H9 (cell line): ENCODE measurements around the gene GAP43. TPM values are rescaled to one million over a fixed set of nuclear protein-coding genes. Genes with fewer than 3 reads are reported as not detected.

Experiments used
- DNase-seq: peaks from one replicate; pipeline ENCODE4 v3.0.0-alpha.2; 2017
- H2AFZ ChIP-seq: one replicate; pipeline ENCODE4 v1.6.1; 2013; ENCODE audit warnings: mild to moderate bottlenecking, low read length, control low read depth, moderate library complexity
- H2AK5ac ChIP-seq: 2 replicates; pipeline ENCODE4 v1.6.1; 2013; ENCODE audit warnings: low read length, control low read depth, mixed read lengths; ENCODE audit not compliant: insufficient read length
- H2BK120ac ChIP-seq: one replicate; pipeline ENCODE4 v1.6.1; 2013; ENCODE audit warnings: low read depth, mild to moderate bottlenecking, low read length, control low read depth, inconsistent platforms; ENCODE audit not compliant: poor library complexity, severe bottlenecking
- H2BK12ac ChIP-seq: 2 replicates; pipeline ENCODE4 v1.6.1; 2013; ENCODE audit warnings: low read length, control low read depth, mixed read lengths, low read depth; ENCODE audit not compliant: insufficient read length
- H2BK15ac ChIP-seq: 2 replicates; pipeline ENCODE4 v1.6.1; 2013; ENCODE audit warnings: low read depth, low read length, control low read depth
- H2BK20ac ChIP-seq: one replicate; pipeline ENCODE4 v1.6.1; 2013; ENCODE audit warnings: low read depth, mild to moderate bottlenecking, low read length, control low read depth, inconsistent platforms; ENCODE audit not compliant: poor library complexity, severe bottlenecking
- H2BK5ac ChIP-seq: 2 replicates; pipeline ENCODE4 v1.6.1; 2013; ENCODE audit warnings: low read length, control low read depth, mixed read lengths; ENCODE audit not compliant: insufficient read length
- H3K14ac ChIP-seq: 2 replicates; pipeline ENCODE4 v1.6.1; 2013; ENCODE audit warnings: low read length, control low read depth; ENCODE audit not compliant: insufficient read depth
- H3K18ac ChIP-seq: 2 replicates; pipeline ENCODE4 v1.6.1; 2013; ENCODE audit warnings: low read depth, mild to moderate bottlenecking, mixed read lengths, low read length, control low read depth; ENCODE audit not compliant: insufficient read length
- H3K23ac ChIP-seq: 2 replicates; pipeline ENCODE4 v1.6.1; 2013; ENCODE audit warnings: low read length, control low read depth, mixed read lengths, low read depth; ENCODE audit not compliant: insufficient read length
- H3K23me2 ChIP-seq: 2 replicates; pipeline ENCODE4 v1.6.1; 2013; ENCODE audit warnings: low read depth, mild to moderate bottlenecking, mixed read lengths, low read length, control low read depth; ENCODE audit not compliant: insufficient read length, poor library complexity, severe bottlenecking
- H3K27ac ChIP-seq: 2 replicates; pipeline ENCODE4 v1.5.1; 2013; ENCODE audit warnings: low read length, control low read depth, mixed read lengths, low read depth; ENCODE audit not compliant: insufficient read length
- H3K27me3 ChIP-seq: 2 replicates; pipeline ENCODE4 v1.6.1; 2013; ENCODE audit warnings: low read length, control low read depth, inconsistent platforms; ENCODE audit not compliant: insufficient read depth
- H3K4ac ChIP-seq: 2 replicates; pipeline ENCODE4 v1.6.1; 2013; ENCODE audit warnings: low read depth, mild to moderate bottlenecking, control low read depth, inconsistent platforms, low read length, moderate library complexity
- H3K4me1 ChIP-seq: 2 replicates; pipeline ENCODE4 v1.6.1; 2013; ENCODE audit warnings: low read length, control low read depth, inconsistent platforms; ENCODE audit not compliant: insufficient read depth
- H3K4me2 ChIP-seq: 2 replicates; pipeline ENCODE4 v1.6.1; 2013; ENCODE audit warnings: low read length, control low read depth, mixed read lengths; ENCODE audit not compliant: insufficient read length, insufficient read depth
- H3K56ac ChIP-seq: 2 replicates; pipeline ENCODE4 v1.6.1; 2013; ENCODE audit warnings: low read depth, mild to moderate bottlenecking, mixed read lengths, low read length, control low read depth; ENCODE audit not compliant: insufficient read length
- H3K79me1 ChIP-seq: 2 replicates; pipeline ENCODE4 v1.6.1; 2013; ENCODE audit warnings: low read depth, mild to moderate bottlenecking, moderate library complexity, low read length, control low read depth, inconsistent platforms; ENCODE audit not compliant: insufficient read depth, poor library complexity, severe bottlenecking
- H3K79me2 ChIP-seq: 2 replicates; pipeline ENCODE4 v1.6.1; 2013; ENCODE audit warnings: low read length, control low read depth, inconsistent platforms; ENCODE audit not compliant: insufficient read depth
- H3K9ac ChIP-seq: 2 replicates; pipeline ENCODE4 v1.6.1; 2013; ENCODE audit warnings: low read length, control low read depth, mixed read lengths; ENCODE audit not compliant: insufficient read length; ENCODE audit errors: extremely low read depth
- H3K9me3 ChIP-seq: one replicate; pipeline ENCODE4 v1.6.1; 2013; ENCODE audit warnings: low read depth, low read length, inconsistent platforms; ENCODE audit not compliant: control insufficient read depth
- H3T11ph ChIP-seq: one replicate; pipeline ENCODE4 v1.6.1; 2013; ENCODE audit warnings: mild to moderate bottlenecking, low read length, control low read depth, inconsistent platforms
- H4K20me1 ChIP-seq: one replicate; pipeline ENCODE4 v1.6.1; 2013; ENCODE audit not compliant: control insufficient read depth, insufficient read length, insufficient read depth
- H4K5ac ChIP-seq: 2 replicates; pipeline ENCODE4 v1.6.1; 2013; ENCODE audit warnings: low read depth, mild to moderate bottlenecking, mixed read lengths, low read length, control low read depth; ENCODE audit not compliant: insufficient read length
- H4K8ac ChIP-seq: replicated peaks from 2 replicates; pipeline ENCODE4 v1.6.1; 2013; ENCODE audit warnings: low read length, control low read depth, mixed read lengths, low read depth; ENCODE audit not compliant: insufficient read length
- H4K91ac ChIP-seq: 2 replicates; pipeline ENCODE4 v1.6.1; 2013; ENCODE audit warnings: low read depth, mild to moderate bottlenecking, moderate library complexity, mixed read lengths, low read length, control low read depth; ENCODE audit not compliant: insufficient read length
- H3K27ac Mint-ChIP-seq, 3 experiments: 2 replicates in 2 of 3; 3 replicates in 1 of 3; pipeline ENCODE4 v1.8.0; 2020 to 2021; ENCODE audit warnings: mixed read lengths in 3 of 3, mild to moderate bottlenecking in 1 of 3, moderate library complexity in 1 of 3
- H3K27me3 Mint-ChIP-seq: 2 replicates; pipeline ENCODE4 v1.8.0; 2021; ENCODE audit warnings: low read depth, mild to moderate bottlenecking, moderate library complexity, mixed read lengths
- H3K36me3 Mint-ChIP-seq, 3 experiments: 2 replicates in 2 of 3; 3 replicates in 1 of 3; pipeline ENCODE4 v1.8.0; 2020 to 2021; ENCODE audit warnings: low read depth in 3 of 3, mixed read lengths in 3 of 3; ENCODE audit not compliant: insufficient read depth in 1 of 3
- H3K4me1 Mint-ChIP-seq, 2 experiments: 2 replicates each; pipeline ENCODE4 v1.8.0; 2020; ENCODE audit warnings: mixed read lengths in 2 of 2
- H3K4me3 Mint-ChIP-seq, 2 experiments: 2 replicates in 1 of 2; 3 replicates in 1 of 2; pipeline ENCODE4 v1.8.0; 2020 to 2021; ENCODE audit warnings: mild to moderate bottlenecking in 2 of 2, mixed read lengths in 2 of 2, moderate library complexity in 1 of 2
- H3K9me3 Mint-ChIP-seq, 2 experiments: 2 replicates in 1 of 2; 3 replicates in 1 of 2; pipeline ENCODE4 v1.8.0; 2020; ENCODE audit warnings: mild to moderate bottlenecking in 2 of 2, mixed read lengths in 2 of 2, moderate library complexity in 1 of 2
- CTCF ChIP-seq: fragments of 200-600 bp; sonication (generic); conservative IDR thresholded peaks from 3 replicates; pipeline ENCODE4 v1.8.0; 2021; ENCODE audit warnings: antibody characterized with exemption, mild to moderate bottlenecking
- total RNA-seq: library from RNA; stranded (reverse); gene quantifications from 2 replicates; pipeline ENCODE4 v1.2.1, GENCODE V29; 2021

GAP43 gene
- total RNA-seq, 1 experiment from 2014 or later: 12.8 TPM

- Histone ChIP-seq H2AFZ (no peak overlapping the region), H2AK5ac (no peak overlapping the region), H2BK15ac (no peak overlapping the region), H3K79me1 (no peaks in the 10 kb centered on the region), H3K23ac (no peak overlapping the region), H3K4me1 (peaks cover 2% of the 10 kb centered on the region; the same call in 1 of the 2 replicates), H3K27ac (no peak overlapping the region), H3K4ac (no peak overlapping the region), H3K9ac (no peak overlapping the region), H3K79me2 (no peaks in the 10 kb centered on the region), H2BK20ac (peak overlapping the region; percentile 51), H3K18ac (no peak overlapping the region), H2BK12ac (no peak overlapping the region), H2BK120ac (no peak overlapping the region), H3K9me3 (no peaks in the 10 kb centered on the region), H2BK5ac (no peak overlapping the region), H4K5ac (no peak overlapping the region), H4K8ac (no peak overlapping the region), H4K20me1 (no peaks in the 10 kb centered on the region), H3K23me2 (no peaks in the 10 kb centered on the region), H3K56ac (no peak overlapping the region), H4K91ac (no peak overlapping the region), H3K14ac (no peak overlapping the region), H3K27me3 (no peaks in the 10 kb centered on the region), H3K4me2 (no peak overlapping the region), H3T11ph (no peak overlapping the region)
- no peaks in the 10 kb centered on the region for H3K9me3 Mint-ChIP-seq
- no peak overlapping the region for H3K27ac Mint-ChIP-seq
- no peaks in the 10 kb centered on the region for H3K27me3 Mint-ChIP-seq
- H3K36me3 Mint-ChIP-seq: no peaks in the 10 kb centered on the region
- H3K4me1 Mint-ChIP-seq: peaks cover 11 to 12% of the 10 kb centered on the region in 2 experiments
- no peak overlapping the region for H3K4me3 Mint-ChIP-seq
- no peak for DNase-seq
- no peak for TF ChIP-seq CTCF
These were observed 76.4 kb downstream of the GAP43 start for GRCh38 chr3:115699706-115700105.
